Vein endothelial cell (primary cell): Measurements from ENCODE around the gene DONSON. TPM values are rescaled to one million over a fixed set of nuclear protein-coding genes. Genes with fewer than 3 reads are reported as not detected.

ENCODE experiments used
- total RNA-seq: library from RNA; depleted of rRNA; stranded (reverse); fragments of >200 nt; gene quantifications from 2 replicates; pipeline ENCODE4 v1.2.3, GENCODE V29; 2012

DONSON gene
- 14.7 and 20.0 TPM in 2 replicates for total RNA-seq

GRCh38 chr21:33588485-33589335, at the start of gene DONSON:
TSS of gene DONSON (minus strand) at chr21:33588684. CDS start at chr21:33588641, 43 bp downstream.

DNA sequence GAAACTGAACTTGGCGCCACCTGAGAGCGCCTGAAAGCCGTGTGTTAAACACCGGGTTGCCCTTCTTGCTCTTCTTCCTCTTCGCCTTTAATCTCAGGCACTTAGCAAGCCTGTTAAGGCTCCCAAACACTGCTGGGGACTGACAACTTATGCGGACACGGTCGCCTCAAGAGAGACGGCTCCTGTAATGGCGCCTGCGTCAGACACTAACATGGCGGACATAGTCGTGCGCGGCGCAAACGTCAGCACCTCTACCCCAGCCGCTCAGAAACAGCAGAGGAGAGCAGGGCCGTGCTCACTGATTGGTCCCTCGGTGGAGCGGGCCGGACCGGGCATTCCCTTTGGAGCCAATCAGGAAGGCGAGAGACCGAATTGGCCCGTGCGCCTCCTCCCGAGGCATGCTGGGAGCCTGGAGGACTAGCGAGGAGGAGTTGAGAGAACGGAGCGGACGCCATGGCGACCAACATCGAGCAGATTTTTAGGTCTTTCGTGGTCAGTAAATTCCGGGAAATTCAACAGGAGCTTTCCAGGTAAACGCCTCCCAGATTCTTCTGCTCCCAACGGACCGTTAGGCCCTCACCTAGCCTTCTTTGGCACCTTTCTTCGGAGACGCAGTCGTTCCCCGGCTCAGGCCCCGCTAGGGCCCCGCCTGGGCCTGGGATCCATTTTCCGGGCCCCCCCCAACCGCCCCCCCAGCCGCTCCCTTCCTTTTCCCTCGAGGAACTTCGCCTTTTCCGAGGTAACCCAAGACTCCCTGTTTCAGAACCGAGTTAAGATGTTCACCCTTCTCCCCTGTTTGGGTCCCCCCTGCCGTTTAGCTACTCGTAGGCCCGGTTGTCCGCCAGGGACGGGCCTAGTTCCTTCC, 45.6 kb downstream of the DONSON start, which contains the start of gene SON:
Gene SON, plus strand, starts transcription at position 399 of the 865 bp plus-strand sequence. Its CDS starts 55 bp downstream, at position 454.

GRCh38 chr21:33541756-33542639, 46.5 kb downstream of the DONSON start, which contains the start of gene GART:
TSS of gene GART (minus strand) at chr21:33542117. CDS start at chr21:33539315, 2,802 bp downstream.

Other genes starting within 250 kb of the DONSON start
- gene IFNGR2, start 185.3 kb downstream of the DONSON start, total RNA-seq, result 62.1 and 70.2 TPM in 2 replicates
- gene TMEM50B, start 108.7 kb downstream of the DONSON start, total RNA-seq, result 18.3 and 30.0 TPM in 2 replicates
- 2.0 and 2.4 TPM in 2 replicates for gene DNAJC28, start 97.0 kb downstream of the DONSON start, total RNA-seq
- gene GART, start 46.6 kb downstream of the DONSON start, total RNA-seq, result 95.4 and 138 TPM in 2 replicates
- 149 and 154 TPM in 2 replicates for gene SON, start 45.6 kb downstream of the DONSON start, total RNA-seq
- 20.9 and 21.9 TPM in 2 replicates for gene CRYZL1, start 53.1 kb upstream of the DONSON start, total RNA-seq
- gene ITSN1, start 53.8 kb upstream of the DONSON start, total RNA-seq, result 48.7 and 65.2 TPM in 2 replicates